Frontal cortex (tissue), 4 donors: Measurements from ENCODE around the gene CDADC1. TPM values are rescaled to one million over a fixed set of nuclear protein-coding genes. Genes with fewer than 3 reads are reported as not detected.
"Not testable (repeated sequence)": the region's sequence is repeated elsewhere in the genome, so short reads cannot be mapped to it uniquely, and the experiment has no call there.

ENCODE experiments used
- DNase-seq, 2 donors: peaks; one replicate each; pipeline ENCODE4 v3.0.0; 2012; ENCODE audit warnings: low spot score in 2 of 2
- FAIRE-seq: peaks from 2 replicates; lab custom pipeline; 2012; peaks lifted over from hg19 to GRCh38; lab: Jason Lieb, UNC
- total RNA-seq: library from RNA; depleted of rRNA; stranded (reverse); fragments of >200 nt; gene quantifications from one replicate; pipeline ENCODE4 v1.2.3, GENCODE V29; 2014
- donor health status: control.
- donor health status: control.
- donor health status: control.

CDADC1 gene
- total RNA-seq, 1 donor from 2014 or later: 12.6 TPM

DNA sequence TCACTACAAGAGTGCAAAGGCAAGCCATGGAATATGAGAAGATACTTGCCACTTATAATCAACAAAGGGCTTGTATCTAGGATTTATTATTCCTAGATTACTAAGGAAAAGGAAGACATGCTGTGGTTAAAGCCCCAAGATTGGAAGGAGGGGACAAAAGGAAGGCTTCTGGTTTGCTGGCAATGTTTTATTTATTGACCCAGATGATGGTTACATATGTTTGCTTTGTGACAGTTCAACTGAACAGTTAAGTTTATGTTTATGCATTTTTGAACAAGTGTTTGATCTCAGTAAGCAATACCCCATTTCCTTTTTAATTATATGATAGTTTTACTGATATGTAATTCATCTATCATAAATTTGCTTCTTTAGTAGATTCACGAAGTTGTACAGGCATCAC lies 40.3 kb downstream of the CDADC1 start:
- FAIRE-seq (no peak), DNase-seq (no peak)

- FAIRE-seq (no peak), DNase-seq (no peak)
Measured at GRCh38 chr13:49288458-49288857, 40.7 kb downstream of the CDADC1 start.

DNA sequence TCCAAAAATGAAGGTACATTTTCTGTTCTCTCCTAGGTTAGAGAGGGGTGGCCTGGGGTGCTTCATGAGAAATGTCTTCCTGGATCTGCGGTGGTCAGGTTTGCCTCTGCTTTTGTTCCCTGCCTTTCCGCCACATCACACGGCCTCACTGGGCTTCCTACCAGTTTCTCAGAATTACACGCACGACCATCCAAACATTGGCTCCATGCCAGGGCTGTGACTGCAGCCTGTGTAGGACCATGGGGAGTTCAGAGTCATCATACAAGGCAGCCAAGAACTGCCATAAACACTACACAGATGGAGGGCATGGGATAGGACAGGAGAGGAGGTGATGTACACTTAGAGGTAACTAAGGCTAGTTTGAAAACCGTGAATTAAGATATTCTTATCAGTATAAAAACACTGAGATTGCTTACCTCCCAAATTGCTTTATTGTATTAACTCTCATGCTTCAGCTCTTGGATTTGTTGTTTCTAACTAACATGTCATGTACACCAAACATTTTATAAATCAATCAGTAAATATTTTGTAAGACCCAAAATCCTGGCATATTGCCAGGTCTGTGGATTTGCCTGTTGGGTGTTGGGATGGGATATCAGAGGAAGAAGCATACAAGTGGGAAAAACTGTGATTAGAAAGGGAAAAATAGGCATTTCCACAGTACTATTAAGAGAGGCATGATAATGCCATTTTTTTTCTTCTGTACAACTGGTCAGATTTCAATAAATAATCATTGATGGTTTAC lies 45.2 kb downstream of the CDADC1 start:
- FAIRE-seq (no peak), DNase-seq (peak in 1 of 2 donors; percentile 46)

DNA sequence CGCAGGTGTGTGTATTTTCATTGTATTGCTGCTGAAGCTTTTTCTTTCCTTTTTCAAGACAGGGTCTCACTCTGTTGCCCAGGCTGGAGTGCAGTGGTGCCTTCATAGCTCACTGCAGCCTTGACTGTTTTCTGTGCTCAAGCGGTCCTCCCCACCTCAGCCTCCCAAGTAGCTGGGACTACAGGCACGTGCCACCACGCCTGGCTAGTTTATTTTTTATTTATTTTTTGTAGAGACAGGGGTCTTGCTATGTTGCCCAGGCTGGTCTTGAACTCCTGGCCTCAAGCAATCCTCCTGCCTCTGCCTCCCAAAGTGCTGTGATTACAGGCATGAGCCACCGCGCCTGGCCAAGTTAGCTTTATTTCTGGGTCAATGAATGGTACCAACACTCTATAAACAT lies 47.0 kb downstream of the CDADC1 start:
- not testable (repeated sequence) for FAIRE-seq, DNase-seq

DNA sequence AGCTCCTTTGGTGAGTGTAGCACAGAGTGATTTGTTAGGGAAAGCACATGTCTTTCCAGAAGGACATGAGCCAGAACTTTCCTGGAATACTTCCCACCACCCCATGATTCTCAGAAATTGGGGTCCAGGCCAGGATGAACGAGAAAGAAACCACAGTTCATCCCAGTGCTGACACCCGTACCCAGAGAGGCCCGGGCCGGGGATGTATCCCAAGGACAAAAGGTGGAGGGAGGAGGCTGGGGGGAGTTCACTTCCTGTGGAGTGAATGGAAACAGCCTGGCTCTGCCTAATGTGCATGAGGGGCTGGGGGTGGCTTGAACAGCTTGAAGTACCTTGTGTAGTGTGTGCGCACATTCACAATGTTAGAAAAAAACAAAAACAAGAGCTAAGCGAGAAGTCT lies 47.5 kb downstream of the CDADC1 start:
- DNase-seq: no peak
- no peak for FAIRE-seq

GRCh38 chr13:49296659-49297058 lies 48.9 kb downstream of the CDADC1 start:
- DNase-seq (no peak), FAIRE-seq (no peak)

DNA sequence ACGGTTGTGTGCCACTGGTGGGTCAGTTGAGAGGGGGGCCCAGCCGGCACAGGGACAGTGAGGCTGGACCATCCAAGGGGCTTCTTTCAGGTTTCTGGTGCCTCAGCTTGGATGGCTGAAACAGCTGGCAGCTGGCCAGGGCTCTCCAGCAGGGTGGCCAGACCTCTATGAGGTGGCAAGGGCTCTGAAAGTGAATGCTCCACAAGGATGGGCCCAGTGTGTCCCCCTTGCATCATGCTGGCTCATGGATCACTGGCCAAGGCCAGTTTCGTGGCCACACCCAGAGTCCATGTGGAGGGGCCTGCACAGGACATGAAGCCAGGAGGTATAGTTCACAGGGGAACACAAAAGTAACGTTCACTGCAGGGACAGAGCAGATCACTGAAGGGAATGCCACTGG lies 49.6 kb downstream of the CDADC1 start:
- DNase-seq: no peak
- FAIRE-seq: no peak

DNA sequence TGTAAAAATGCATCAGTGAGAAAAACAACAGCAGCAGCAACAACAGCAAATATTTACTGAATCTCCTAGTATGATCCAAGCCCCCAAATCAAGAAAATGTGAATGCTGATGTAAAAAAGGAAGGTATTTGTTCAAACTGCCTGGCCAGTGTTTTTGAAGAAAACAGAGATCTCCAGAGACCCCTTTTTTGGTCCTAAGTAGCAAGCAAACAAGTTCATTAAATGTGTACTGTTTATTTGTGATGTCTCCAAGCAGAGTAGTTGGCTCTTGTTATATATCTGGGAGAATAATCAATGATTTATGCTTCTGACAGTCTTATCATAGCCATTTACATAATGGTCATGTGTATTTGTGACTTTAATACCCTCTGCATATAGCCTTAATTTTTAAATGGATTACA lies 50.7 kb downstream of the CDADC1 start:
- DNase-seq (no peak), FAIRE-seq (no peak)

- DNase-seq (no peak), FAIRE-seq (no peak)
Measured at GRCh38 chr13:49298903-49299605, 51.3 kb downstream of the CDADC1 start.

- FAIRE-seq (no peak), DNase-seq (no peak)
Measured at GRCh38 chr13:49300276-49300675, 52.6 kb downstream of the CDADC1 start.

DNA sequence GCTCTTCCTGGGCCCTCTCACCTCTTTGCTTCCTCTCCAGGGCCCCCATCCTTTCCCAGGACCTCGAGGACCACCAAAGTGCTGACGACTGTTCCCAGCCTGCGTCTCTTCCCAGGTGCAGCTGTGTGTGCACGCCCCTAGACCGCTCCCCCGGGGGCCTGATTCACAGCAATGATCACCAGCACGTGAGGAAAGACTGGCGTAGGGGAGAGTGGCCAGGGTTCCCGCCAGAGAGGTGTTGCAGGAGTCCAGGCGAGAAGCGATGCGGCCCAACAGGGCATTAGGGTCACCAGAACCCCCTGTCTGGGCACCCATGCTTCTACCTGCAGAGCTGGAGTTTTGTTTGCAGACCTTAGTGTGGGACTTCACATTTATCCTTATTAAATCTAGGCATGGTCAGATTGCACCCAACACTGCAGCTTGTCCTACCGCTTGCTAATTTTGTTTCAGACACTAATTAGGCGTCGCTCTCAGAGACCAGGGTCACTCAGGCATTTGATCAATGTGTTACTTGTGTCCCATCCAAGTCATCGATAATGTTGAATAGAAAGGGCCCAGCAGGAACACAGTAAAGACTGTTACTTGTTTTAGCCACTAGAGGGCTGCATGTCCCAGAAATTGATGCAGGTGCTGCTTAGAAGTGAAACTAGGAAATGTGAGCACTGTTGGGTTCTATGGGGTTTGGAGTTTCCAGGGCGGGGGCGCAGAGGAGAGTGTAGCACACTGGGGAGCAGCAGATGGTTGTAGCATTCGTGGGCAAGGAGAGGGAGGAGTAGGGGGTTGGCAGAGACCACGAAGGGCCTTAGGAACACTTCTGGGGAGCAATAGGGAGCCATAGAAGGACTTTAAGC lies 53.2 kb downstream of the CDADC1 start:
- FAIRE-seq: peak; percentile 24
- DNase-seq: peak; percentile 42 to 72

DNA sequence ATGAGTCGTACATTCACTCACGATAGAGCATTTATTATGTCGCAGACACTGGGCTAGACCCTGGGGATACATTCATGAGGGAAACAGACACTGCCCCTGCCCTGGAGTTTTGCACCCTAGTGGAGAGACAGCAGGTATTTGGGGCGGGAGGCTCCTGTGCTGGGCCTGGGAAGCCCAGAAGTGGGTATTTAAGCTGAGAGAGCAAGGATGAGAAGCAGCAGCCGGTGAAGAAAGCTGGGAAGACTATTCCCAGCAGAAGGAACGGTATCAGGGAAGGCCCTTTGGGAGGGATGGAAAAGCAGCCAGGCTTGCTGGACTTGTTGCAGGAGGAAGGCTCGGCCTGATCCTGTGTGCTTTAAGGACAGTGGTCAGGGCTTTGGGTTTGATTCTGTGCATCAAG lies 54.5 kb downstream of the CDADC1 start:
- DNase-seq (no peak), FAIRE-seq (no peak)

- no peak for DNase-seq
- FAIRE-seq: no peak
Measured at GRCh38 chr13:49302817-49303216, 55.1 kb downstream of the CDADC1 start.

DNA sequence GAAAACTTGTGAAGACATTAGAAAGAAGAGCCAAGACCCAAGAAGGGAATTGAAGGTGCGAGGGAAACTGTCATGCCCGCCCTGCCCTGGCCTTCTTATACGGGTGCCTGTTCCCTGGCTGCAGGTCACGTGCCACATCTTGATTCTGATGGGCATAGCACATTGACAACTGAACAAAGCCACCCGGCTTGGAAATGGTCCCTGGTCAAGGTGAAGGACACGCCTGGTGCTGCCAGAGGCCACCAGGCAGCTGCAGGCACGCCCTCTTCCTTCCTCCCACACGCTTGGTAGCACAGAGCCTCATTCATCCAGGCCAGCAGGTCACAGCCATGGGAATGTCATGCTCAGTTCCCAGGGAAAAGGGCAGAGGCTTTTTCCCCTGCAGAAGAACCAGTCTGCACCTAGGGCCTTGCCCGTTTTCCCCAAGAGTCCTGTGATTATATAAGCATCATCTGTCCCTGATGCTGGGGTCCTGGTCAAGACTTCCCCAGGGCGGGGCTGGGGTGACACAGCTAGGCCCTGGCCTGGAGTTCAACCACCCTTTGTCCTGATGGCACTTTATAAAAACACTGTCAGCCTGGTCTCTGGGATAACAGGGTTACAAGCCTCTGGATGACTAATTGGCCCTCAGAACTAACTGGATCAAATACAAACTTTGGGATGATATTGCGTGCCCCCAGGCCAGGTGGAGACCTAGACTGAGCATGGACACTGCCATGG lies 56.0 kb downstream of the CDADC1 start:
- DNase-seq: peak in 1 of 2 donors; percentile 47
- FAIRE-seq: no peak

DNA sequence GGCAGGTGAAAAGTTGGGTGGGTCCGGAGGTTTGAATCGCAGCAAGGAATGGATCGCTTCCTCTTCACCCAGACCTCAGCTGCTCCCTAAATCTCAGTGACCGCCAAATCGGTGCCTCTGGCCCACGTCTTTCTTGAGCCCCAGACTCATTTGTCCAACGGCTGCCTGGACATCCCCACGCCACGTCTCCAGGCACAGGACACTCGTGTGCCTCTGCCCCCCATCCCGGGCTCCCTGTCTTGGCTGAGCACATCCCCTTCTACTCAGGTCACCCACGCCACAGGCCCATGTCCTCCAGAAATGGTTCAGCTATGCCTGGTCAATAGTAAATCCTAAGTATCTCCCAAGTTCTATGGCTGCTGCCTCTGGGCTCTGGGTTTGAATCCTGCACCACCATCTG lies 56.6 kb downstream of the CDADC1 start:
- FAIRE-seq (no peak), DNase-seq (no peak)

GRCh38 chr13:49304763-49305700 lies 57.3 kb downstream of the CDADC1 start:
- FAIRE-seq (no peak), DNase-seq (no peak)

- DNase-seq (no peak), FAIRE-seq (no peak)
Measured at GRCh38 chr13:49305792-49306425, 58.2 kb downstream of the CDADC1 start.

DNA sequence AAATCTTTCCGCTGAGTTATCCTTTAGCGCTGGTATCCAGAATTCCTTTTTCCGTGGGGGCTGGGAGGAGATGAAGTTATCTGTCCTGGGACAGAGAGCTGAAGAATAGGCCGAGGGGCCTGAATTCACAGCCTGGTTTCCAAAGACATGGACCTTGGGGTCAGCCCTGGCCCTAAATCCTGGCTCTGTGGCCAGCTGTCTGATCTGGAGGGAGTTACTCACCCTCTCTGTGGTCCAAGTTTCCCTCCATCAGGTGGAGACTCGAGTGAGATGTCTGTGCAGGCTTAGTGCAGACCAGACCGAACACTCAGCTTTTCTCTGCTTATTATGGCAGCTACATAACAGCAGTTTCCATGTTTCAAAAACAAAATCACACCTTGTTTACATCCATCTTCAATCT lies 59.6 kb downstream of the CDADC1 start:
- no peak for FAIRE-seq

More for the DNA sequence above, 59.6 kb downstream of the CDADC1 start:
- no peak for DNase-seq
